NT2/D1 (cell line): ENCODE measurements around the gene TRPM4.
"Not testable (repeated sequence)": the region's sequence is repeated elsewhere in the genome, so short reads cannot be mapped to it uniquely, and the experiment has no call there.

Experiments used
- SUZ12 ChIP-seq: IDR thresholded peaks from 2 replicates; pipeline ENCODE4 v1.6.1; 2011; ENCODE audit not compliant: insufficient read length, insufficient read depth; ENCODE audit errors: extremely low read depth
- YY1 ChIP-seq: IDR thresholded peaks from 2 replicates; pipeline ENCODE4 v1.6.1; 2011; ENCODE audit not compliant: insufficient read length, insufficient read depth

DNA sequence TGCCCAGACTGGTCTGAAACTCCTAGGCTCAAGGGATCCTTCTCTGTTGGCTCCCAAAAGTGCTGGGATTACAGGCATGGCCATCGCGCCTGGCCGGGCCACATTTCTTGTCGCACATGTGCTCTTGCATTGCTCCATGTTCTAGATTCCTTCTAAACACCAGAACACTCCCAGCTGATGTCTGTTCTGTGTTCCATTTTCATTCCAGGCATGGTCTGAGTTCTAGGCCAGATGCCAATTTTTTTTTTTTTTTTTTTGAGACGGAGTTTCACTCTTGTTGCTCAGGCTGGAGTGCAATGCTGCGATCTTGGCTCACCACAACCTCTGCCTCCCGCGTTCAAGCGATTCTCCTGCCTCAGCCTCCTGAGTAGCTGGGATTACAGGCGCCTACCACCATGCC is 35.8 kb upstream of the TRPM4 start:
- TF ChIP-seq YY1, SUZ12: not testable (repeated sequence)
